22Rv1 (cell line): Measurements from ENCODE around the gene MPHOSPH10.

Experiments
- H3K27ac ChIP-seq: fragments of 450-650 bp; 2 replicates; pipeline ENCODE4 v1.5.1; 2017
- CTCF ChIP-seq: fragments of 450-650 bp; IDR thresholded peaks from 2 replicates; pipeline ENCODE4 v1.5.1; 2017; ENCODE audit warnings: mild to moderate bottlenecking
- ZFX ChIP-seq: fragments of 450-650 bp; IDR thresholded peaks from 2 replicates; pipeline ENCODE4 v1.6.1; 2017; ENCODE audit warnings: antibody characterized with exemption, borderline replicate concordance

Gene MPHOSPH10

GRCh38 chr2:71130905-71131244 is 441 bp downstream of the MPHOSPH10 start:
- no peak for TF ChIP-seq CTCF
- TF ChIP-seq ZFX: no peak
- peak overlapping the region; percentile 98 for H3K27ac ChIP-seq

DNA sequence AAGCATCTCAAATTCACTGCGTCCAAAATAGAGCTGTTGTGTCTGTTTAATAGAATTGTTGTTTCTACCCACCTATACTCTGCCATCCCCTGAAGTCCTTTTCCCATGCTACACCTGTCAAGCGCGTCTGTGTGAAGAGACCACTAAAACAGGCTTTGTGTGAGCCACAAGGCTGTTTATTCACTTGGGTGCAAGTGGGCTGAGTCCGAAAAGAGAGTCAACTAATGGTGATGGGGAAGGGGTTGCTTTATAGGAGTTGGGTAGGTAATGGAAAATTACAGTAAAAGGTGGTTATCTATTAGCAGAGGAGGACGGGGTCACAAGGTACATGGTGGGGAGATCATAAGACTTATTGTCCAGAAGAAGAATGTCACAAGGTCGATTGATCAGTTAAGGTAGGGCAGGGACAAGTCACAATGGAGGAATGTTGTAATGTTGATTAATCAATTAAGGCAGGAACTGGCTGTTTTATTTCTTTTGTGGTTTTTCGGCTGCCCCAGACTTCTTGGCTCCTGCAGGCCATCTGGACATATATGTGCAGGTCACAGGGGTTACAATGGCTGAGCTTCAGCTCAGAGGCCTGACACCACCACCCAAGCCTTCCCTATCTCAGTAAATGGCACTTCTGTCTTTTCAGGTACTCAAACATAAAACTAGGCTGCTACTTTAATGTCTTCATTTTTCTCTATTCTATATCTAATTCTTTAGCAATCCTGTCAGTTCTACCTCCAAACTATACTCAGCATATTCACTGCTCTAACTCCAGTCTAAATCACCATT is 1.1 kb downstream of the MPHOSPH10 start:
- H3K27ac ChIP-seq: peak overlapping the region; percentile 98; the same call in 1 of the 2 replicates

DNA sequence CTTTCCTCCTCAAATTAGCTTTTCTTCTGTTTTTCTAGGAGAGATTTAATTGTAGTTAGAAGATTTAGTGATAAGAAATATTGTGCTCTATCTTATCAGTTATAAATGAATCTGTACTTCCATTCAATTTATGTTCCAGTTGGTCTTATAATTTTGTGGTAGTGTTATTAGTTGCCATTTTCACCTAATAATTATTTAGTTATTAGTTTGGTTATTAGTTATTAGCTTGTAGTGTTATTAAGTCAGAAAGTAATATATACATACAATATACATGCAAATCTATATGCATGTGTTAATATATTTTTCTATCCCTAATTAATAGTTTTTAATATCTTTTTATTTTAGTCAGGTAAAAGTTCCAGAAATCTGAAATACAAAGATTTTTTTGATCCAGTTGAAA is 3.2 kb downstream of the MPHOSPH10 start:
- H3K27ac ChIP-seq: no peak overlapping the region
- TF ChIP-seq CTCF (no peak), ZFX (no peak)

DNA sequence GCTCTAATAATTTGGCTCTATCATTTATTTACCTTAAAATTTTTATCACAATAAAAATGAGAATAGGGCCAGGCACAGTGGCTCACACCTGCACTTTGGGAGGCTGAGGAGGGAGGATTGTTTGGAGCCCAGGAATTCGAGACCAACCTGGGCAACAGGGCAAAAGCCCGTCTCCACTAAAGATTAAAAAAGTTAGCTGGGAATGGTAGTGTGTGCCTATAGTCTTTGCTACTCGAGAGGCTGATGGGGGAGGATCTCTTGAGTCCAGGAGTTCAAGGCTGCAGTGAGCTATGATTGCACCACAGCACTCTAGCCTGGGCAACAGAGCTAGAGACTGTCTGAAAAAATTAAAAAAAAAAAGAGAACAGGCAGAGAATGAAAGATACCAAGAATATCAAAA is 5.7 kb downstream of the MPHOSPH10 start:
- H3K27ac ChIP-seq: no peak overlapping the region
- TF ChIP-seq CTCF: no peak
- no peak for TF ChIP-seq ZFX

- TF ChIP-seq ZFX (no peak), CTCF (no peak)
These were observed 13.3 kb downstream of the MPHOSPH10 start for GRCh38 chr2:71143782-71144181.

GRCh38 chr2:71148506-71149063 is 18.2 kb downstream of the MPHOSPH10 start:
- no peak overlapping the region for H3K27ac ChIP-seq
- TF ChIP-seq ZFX (no peak), CTCF (no peak)

More at GRCh38 chr2:71143782-71144181, 13.3 kb downstream of the MPHOSPH10 start:
- no peak overlapping the region for H3K27ac ChIP-seq

DNA sequence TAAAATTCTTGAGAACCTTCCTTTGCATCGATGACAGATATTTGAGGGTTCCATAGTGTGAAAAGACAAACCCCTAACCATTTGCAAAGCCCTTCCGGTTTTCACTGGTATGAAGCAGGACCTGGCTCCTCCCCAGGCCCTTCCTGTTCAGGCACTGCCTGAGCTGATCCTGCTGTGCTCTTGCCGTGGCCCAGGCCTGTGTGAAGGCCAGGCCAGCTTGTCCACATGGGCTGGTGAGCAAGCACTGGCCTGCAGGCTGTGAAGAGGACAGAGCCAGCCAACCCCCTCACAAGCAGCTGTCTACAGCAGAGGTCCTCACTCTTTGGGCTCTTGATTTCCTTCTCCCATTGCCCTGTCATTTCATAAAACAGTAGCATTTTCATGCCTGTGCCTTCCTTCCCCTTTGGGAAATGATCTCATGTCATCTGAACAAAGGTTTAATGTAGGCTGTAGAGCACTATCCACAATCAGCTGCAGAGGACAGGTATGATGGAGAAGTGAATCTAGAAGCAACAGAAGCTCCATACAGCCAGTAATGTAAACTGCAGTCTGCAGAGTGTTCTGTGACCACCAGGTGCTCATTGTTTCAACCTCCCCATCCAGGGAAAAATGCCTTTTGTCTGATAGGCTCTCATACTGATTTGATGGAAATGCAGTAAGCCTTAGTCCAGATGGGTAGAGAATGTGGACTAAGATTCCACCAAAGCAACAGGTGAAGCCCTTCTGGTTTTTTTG is 19.8 kb downstream of the MPHOSPH10 start:
- H3K27ac ChIP-seq: no peak overlapping the region
- no peak for TF ChIP-seq CTCF
- TF ChIP-seq ZFX: no peak
